HepG2 (cell line): ENCODE measurements around the gene CES2. TPM values are rescaled to one million over a fixed set of nuclear protein-coding genes. Genes with fewer than 3 reads are reported as not detected.

ENCODE experiments used
- ELF1 ChIP-seq: sonication (generic); formaldehyde crosslinking; IDR thresholded peaks from 2 replicates; pipeline ENCODE4 v1.4.0; 2020; ENCODE audit warnings: missing genetic modification reagents
- ETV6 ChIP-seq: sonication (generic); formaldehyde crosslinking; conservative IDR thresholded peaks from 2 replicates; pipeline ENCODE4 v1.4.0; 2020; ENCODE audit warnings: missing genetic modification reagents
- FOXJ3 ChIP-seq: sonication (generic); formaldehyde crosslinking; IDR thresholded peaks from 2 replicates; pipeline ENCODE4 v1.4.0; 2020; ENCODE audit warnings: missing genetic modification reagents, mild to moderate bottlenecking, borderline replicate concordance
- GABPA ChIP-seq, 2 experiments: IDR thresholded peaks; 2 replicates each; pipeline ENCODE4 v1.6.1; 2011 to 2016; ENCODE audit warnings: low read depth in 2 of 2, low read length in 1 of 2, missing biosample characterization in 1 of 2, missing genetic modification characterization in 1 of 2
- KDM5B ChIP-seq: sonication (generic); formaldehyde crosslinking; IDR thresholded peaks from 2 replicates; pipeline ENCODE4 v1.4.0; 2020; ENCODE audit warnings: missing genetic modification reagents, mild to moderate bottlenecking, borderline replicate concordance
- KMT2B ChIP-seq: IDR thresholded peaks from 2 replicates; pipeline ENCODE4 v1.6.1; 2016; ENCODE audit warnings: missing genetic modification reagents, missing compliant biosample characterization
- MXD4 ChIP-seq: IDR thresholded peaks from 2 replicates; pipeline ENCODE4 v1.6.1; 2016; ENCODE audit warnings: mild to moderate bottlenecking, missing biosample characterization, missing genetic modification reagents
- MYNN ChIP-seq: sonication (generic); formaldehyde crosslinking; IDR thresholded peaks from 2 replicates; pipeline ENCODE4 v1.4.0; 2020; ENCODE audit warnings: mild to moderate bottlenecking, low read depth, missing genetic modification reagents
- PLRG1 ChIP-seq: fragments of 450-650 bp; conservative IDR thresholded peaks from 2 replicates; pipeline ENCODE4 v1.6.1; 2016
- SRY ChIP-seq: sonication (generic); formaldehyde crosslinking; IDR thresholded peaks from 2 replicates; pipeline ENCODE4 v1.8.0; 2022; ENCODE audit warnings: mild to moderate bottlenecking, missing genetic modification reagents
- TBX3 ChIP-seq: fragments of 450-650 bp; IDR thresholded peaks from 2 replicates; pipeline ENCODE4 v1.6.1; 2017; ENCODE audit warnings: antibody characterized with exemption, mild to moderate bottlenecking, inconsistent platforms, borderline replicate concordance
- ZBTB7A ChIP-seq: sonication (generic); formaldehyde crosslinking; IDR thresholded peaks from 2 replicates; pipeline ENCODE4 v1.8.0; 2022; ENCODE audit warnings: mild to moderate bottlenecking, missing genetic modification reagents
- ZNF143 ChIP-seq: sonication (generic); formaldehyde crosslinking; IDR thresholded peaks from 2 replicates; pipeline ENCODE4 v1.4.0; 2020; ENCODE audit warnings: missing genetic modification reagents
- ZNF160 ChIP-seq: sonication (generic); formaldehyde crosslinking; IDR thresholded peaks from 2 replicates; pipeline ENCODE4 v1.8.0; 2022; ENCODE audit warnings: mild to moderate bottlenecking, inconsistent platforms, missing genetic modification reagents
- ZNF17 ChIP-seq: sonication (generic); formaldehyde crosslinking; IDR thresholded peaks from 2 replicates; pipeline ENCODE4 v1.5.0; 2020; ENCODE audit warnings: mild to moderate bottlenecking, missing genetic modification reagents
- ZNF317 ChIP-seq: sonication (generic); formaldehyde crosslinking; IDR thresholded peaks from 2 replicates; pipeline ENCODE4 v1.5.0; 2020; ENCODE audit warnings: mild to moderate bottlenecking, missing genetic modification reagents
- ZNF331 ChIP-seq: sonication (generic); formaldehyde crosslinking; IDR thresholded peaks from 2 replicates; pipeline ENCODE4 v1.4.0; 2020; ENCODE audit warnings: missing genetic modification reagents
- ZNF468 ChIP-seq: sonication (generic); formaldehyde crosslinking; IDR thresholded peaks from 2 replicates; pipeline ENCODE4 v1.8.0; 2022; ENCODE audit warnings: mild to moderate bottlenecking, moderate library complexity, missing genetic modification reagents
- ZNF678 ChIP-seq: sonication (generic); formaldehyde crosslinking; IDR thresholded peaks from 2 replicates; pipeline ENCODE4 v1.4.0; 2020; ENCODE audit warnings: mild to moderate bottlenecking, missing genetic modification reagents
- ZNF777 ChIP-seq: sonication (generic); formaldehyde crosslinking; IDR thresholded peaks from 2 replicates; pipeline ENCODE4 v1.4.0; 2020; ENCODE audit warnings: missing genetic modification reagents
- polyA plus RNA-seq, 8 experiments: library from polyadenylated mRNA; depleted of rRNA in 3 of 8; stranded (reverse) in 7 of 8; unstranded in 1 of 8; fragments of >200 nt; fragmentation: Illumina TruSeq in 4 of 8; extraction: Trizol in 4 of 8; gene quantifications; 2 replicates each; pipeline versions ENCODE4 v1.2.1 to v1.2.3, GENCODE V29; 2011 to 2016; ENCODE audit warnings: low read depth in 4 of 8, missing spikeins in 1 of 8, mixed read lengths in 1 of 8; ENCODE audit not compliant: insufficient read depth in 1 of 8
- total RNA-seq, 5 experiments: library from RNA; depleted of rRNA; stranded (reverse); fragments of >200 nt; fragmentation: Illumina TruSeq; extraction: Trizol; gene quantifications; 2 replicates each; pipeline ENCODE4 v1.2.3, GENCODE V29; 2016; ENCODE audit warnings: low read depth in 1 of 5
- TF ChIP-seq, protein P1 (sequence below): sonication (generic); formaldehyde crosslinking; conservative IDR thresholded peaks from 2 replicates; pipeline ENCODE4 v1.4.0; 2020; ENCODE audit warnings: missing genetic modification reagents
- TF ChIP-seq, protein P2 (sequence below): sonication (generic); formaldehyde crosslinking; IDR thresholded peaks from 2 replicates; pipeline ENCODE4 v1.4.0; 2020; ENCODE audit warnings: mild to moderate bottlenecking, missing genetic modification reagents, borderline replicate concordance

Gene CES2
- total and polyA plus RNA-seq, 2 of the 13 experiments (the other 11 are each of a cell fraction or from before 2014, with no cell fraction given) = 50.6 to 63.8 TPM

DNA sequence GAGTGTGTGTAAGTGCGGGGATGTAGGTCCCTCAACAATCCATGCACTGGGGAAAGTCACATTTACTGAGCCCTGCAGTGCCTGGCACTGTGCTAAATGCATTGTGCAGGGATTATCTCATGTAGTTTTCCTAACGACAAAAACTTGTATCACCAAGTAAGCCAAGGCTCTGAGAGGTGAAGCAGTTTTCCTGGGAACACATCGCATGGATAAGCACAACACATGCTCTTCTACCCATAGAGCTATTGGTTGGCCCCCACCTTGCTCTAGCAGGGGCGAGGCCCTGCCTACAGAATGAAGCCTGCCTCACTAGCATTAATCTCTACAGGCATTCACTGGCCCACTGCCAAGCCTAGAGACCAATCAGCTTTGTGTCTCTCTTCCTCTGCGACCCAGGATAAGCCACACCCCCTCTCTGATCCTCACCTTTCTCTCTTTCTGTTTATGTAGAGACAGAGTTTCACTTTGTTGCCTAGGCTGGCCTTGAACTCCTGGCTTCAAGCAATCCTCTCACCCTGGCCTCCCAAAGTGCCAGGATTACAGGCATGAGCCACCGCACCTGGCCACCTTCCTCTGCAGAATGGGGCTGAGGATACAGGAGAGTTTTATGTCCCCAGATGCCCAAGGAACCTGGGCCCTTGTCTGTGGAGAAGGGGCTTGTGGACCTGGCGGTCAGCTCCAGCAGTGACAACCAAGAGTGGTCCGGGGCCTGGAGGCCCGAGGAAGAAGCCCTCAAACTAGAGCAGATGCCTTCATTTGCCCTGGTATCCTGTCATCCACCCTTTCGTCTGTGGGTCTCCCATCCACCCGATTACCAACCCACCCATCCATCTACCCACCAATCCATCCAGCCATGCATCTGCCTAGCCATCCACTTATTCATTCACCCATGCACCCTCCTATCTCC is 29.4 kb upstream of the CES2 start (continued):
- TF ChIP-seq MYNN (CRISPR knock-in tag) (no peak), ZNF468 (CRISPR knock-in tag) (0 out of 2 replicates have a peak, but pooled peaks have one; percentile 39), FOXJ3 (CRISPR knock-in tag) (peak; percentile 92; the same call in 1 of the 2 replicates), SRY (CRISPR knock-in tag) (peak; percentile 26; the same call in 1 of the 2 replicates), GABPA (IDR thresholded peaks at IDR 0.05; ENCODE audit: low read depth, low read length) (no peak), GABPA (CRISPR knock-in tag; IDR thresholded peaks at IDR 0.05; ENCODE audit: low read depth) (peak; percentile 13; the same call in 1 of the 2 replicates), MXD4 (CRISPR knock-in tag) (0 out of 2 replicates have a peak, but pooled peaks have one; percentile 4), ZNF678 (CRISPR knock-in tag) (no peak), ZNF317 (CRISPR knock-in tag) (no peak; the same call in 1 of the 2 replicates), ZNF143 (CRISPR knock-in tag) (no peak), KMT2B (CRISPR knock-in tag) (peak; percentile 16; the same call in 1 of the 2 replicates), ZNF331 (CRISPR knock-in tag) (peak; percentile 82), ZBTB7A (0 out of 2 replicates have a peak, but pooled peaks have one; percentile 2), ETV6 (0 out of 2 replicates have a peak, but pooled peaks have one; percentile 24), ZNF777 (CRISPR knock-in tag) (peak; percentile 69), ELF1 (peak; percentile 36; the same call in 1 of the 2 replicates), ZNF160 (peak; percentile 48; the same call in 1 of the 2 replicates), TBX3 (peak; percentile 45; the same call in 1 of the 2 replicates), KDM5B (CRISPR knock-in tag) (peak; percentile 64; the same call in 1 of the 2 replicates), PLRG1 (no peak), ZNF17 (CRISPR knock-in tag) (no peak)
- TF ChIP-seq, protein P1, sequence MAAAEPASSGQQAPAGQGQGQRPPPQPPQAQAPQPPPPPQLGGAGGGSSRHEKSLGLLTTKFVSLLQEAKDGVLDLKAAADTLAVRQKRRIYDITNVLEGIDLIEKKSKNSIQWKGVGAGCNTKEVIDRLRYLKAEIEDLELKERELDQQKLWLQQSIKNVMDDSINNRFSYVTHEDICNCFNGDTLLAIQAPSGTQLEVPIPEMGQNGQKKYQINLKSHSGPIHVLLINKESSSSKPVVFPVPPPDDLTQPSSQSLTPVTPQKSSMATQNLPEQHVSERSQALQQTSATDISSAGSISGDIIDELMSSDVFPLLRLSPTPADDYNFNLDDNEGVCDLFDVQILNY = no peak
- TF ChIP-seq, protein P2, sequence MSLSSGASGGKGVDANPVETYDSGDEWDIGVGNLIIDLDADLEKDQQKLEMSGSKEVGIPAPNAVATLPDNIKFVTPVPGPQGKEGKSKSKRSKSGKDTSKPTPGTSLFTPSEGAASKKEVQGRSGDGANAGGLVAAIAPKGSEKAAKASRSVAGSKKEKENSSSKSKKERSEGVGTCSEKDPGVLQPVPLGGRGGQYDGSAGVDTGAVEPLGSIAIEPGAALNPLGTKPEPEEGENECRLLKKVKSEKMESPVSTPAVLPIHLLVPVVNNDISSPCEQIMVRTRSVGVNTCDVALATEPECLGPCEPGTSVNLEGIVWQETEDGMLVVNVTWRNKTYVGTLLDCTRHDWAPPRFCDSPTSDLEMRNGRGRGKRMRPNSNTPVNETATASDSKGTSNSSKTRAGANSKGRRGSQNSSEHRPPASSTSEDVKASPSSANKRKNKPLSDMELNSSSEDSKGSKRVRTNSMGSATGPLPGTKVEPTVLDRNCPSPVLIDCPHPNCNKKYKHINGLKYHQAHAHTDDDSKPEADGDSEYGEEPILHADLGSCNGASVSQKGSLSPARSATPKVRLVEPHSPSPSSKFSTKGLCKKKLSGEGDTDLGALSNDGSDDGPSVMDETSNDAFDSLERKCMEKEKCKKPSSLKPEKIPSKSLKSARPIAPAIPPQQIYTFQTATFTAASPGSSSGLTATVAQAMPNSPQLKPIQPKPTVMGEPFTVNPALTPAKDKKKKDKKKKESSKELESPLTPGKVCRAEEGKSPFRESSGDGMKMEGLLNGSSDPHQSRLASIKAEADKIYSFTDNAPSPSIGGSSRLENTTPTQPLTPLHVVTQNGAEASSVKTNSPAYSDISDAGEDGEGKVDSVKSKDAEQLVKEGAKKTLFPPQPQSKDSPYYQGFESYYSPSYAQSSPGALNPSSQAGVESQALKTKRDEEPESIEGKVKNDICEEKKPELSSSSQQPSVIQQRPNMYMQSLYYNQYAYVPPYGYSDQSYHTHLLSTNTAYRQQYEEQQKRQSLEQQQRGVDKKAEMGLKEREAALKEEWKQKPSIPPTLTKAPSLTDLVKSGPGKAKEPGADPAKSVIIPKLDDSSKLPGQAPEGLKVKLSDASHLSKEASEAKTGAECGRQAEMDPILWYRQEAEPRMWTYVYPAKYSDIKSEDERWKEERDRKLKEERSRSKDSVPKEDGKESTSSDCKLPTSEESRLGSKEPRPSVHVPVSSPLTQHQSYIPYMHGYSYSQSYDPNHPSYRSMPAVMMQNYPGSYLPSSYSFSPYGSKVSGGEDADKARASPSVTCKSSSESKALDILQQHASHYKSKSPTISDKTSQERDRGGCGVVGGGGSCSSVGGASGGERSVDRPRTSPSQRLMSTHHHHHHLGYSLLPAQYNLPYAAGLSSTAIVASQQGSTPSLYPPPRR (CRISPR knock-in tag) = peak; percentile 83; the same call in 1 of the 2 replicates
